ENCODE measurements around the gene MRPL34.

DNA sequence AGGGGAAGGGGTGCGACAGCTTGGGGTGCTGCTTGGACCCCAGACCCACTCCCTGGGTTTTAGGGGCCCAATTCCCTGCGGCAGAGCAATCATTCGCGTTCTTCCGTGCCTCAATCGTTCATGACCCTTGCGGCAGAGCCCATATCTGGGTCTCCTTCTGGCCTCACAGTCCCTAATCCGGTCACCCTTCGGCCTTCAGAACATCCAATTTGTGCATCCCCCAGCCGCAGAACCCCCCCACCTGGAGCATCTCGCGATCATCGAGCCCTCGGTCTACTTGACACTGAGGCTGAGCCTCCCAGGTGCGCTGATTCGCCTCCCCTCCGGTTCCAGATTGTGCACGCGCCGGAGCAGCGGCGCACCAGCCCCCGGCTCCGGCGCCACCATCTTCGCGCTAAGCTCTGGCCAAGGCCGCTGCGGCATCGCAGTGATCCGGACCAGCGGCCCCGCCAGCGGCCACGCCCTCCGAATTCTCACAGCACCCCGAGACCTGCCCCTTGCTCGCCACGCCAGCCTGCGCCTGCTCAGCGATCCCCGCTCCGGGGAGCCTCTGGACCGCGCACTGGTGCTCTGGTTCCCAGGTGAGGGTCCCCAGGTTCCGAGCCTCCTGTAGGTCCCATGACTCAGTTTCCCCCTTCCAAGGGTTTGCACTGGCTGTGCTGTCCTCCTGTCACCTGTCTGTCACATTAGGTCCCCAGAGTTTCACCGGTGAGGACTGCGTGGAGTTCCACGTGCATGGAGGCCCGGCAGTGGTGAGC, 32.2 kb downstream of the MRPL34 start:
- TF ChIP-seq TAF1 (IDR thresholded peaks at IDR 0.05; ENCODE audit: borderline replicate concordance, insufficient read depth, low read length) = no peak
- no peak for TF ChIP-seq POLR2AphosphoS5 (IDR thresholded peaks at IDR 0.05; ENCODE audit: low read depth, low read length)
- TF ChIP-seq, protein P1, sequence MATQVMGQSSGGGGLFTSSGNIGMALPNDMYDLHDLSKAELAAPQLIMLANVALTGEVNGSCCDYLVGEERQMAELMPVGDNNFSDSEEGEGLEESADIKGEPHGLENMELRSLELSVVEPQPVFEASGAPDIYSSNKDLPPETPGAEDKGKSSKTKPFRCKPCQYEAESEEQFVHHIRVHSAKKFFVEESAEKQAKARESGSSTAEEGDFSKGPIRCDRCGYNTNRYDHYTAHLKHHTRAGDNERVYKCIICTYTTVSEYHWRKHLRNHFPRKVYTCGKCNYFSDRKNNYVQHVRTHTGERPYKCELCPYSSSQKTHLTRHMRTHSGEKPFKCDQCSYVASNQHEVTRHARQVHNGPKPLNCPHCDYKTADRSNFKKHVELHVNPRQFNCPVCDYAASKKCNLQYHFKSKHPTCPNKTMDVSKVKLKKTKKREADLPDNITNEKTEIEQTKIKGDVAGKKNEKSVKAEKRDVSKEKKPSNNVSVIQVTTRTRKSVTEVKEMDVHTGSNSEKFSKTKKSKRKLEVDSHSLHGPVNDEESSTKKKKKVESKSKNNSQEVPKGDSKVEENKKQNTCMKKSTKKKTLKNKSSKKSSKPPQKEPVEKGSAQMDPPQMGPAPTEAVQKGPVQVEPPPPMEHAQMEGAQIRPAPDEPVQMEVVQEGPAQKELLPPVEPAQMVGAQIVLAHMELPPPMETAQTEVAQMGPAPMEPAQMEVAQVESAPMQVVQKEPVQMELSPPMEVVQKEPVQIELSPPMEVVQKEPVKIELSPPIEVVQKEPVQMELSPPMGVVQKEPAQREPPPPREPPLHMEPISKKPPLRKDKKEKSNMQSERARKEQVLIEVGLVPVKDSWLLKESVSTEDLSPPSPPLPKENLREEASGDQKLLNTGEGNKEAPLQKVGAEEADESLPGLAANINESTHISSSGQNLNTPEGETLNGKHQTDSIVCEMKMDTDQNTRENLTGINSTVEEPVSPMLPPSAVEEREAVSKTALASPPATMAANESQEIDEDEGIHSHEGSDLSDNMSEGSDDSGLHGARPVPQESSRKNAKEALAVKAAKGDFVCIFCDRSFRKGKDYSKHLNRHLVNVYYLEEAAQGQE (IDR thresholded peaks at IDR 0.05; ENCODE audit: insufficient read depth in 1 of 2, low read depth in 2 of 2, low read length in 2 of 2) = no peak
- no peak for TF ChIP-seq FOXP2 (optimal IDR thresholded peaks at IDR 0.05; ENCODE audit: borderline replicate concordance, extremely low read depth, extremely low read length, insufficient read depth)

Data from PFSK-1 (cell line).